IMR-90 (cell line): ENCODE measurements around the gene HSD3B1. TPM values are rescaled to one million over a fixed set of nuclear protein-coding genes. Genes with fewer than 3 reads are reported as not detected.

Experiments
- ATAC-seq: fragments of 200-7000 bp; cut with Tn5 transposase; 2 replicates; pipeline ENCODE4 v1.9.1; 2020; ENCODE audit warnings: low read depth, mild to moderate bottlenecking, moderate library complexity
- BruUV-seq: library from RNA; stranded (reverse); fragments of 400-500 nt; replicated peaks from 2 replicates; lab custom pipeline; 2021; lab: Mats Ljungman, UMichigan
- CTCF ChIA-PET: fragments of 300-600 bp; formaldehyde crosslinking; extraction: SDS; loops from one replicate; lab custom pipeline; 2021; ENCODE audit warnings: antibody characterized with exemption; lab: Yijun Ruan, JAX
- POLR2A ChIA-PET: fragments of 300-600 bp; sonication (Branson Sonifier 250); formaldehyde crosslinking; loops from one replicate; lab custom pipeline; 2022; ENCODE audit warnings: antibody characterized with exemption; ENCODE audit not compliant: unreplicated experiment; lab: Charles Lee
- DNase-seq: peaks from one replicate; pipeline ENCODE4 v3.0.0; 2013
- H2AFZ ChIP-seq: replicated peaks from 2 replicates; pipeline ENCODE3; 2013; ENCODE audit warnings: low read length, mild to moderate bottlenecking; ENCODE audit not compliant: poor library complexity
- H2AK5ac ChIP-seq: 2 replicates; pipeline ENCODE4 v1.6.1; 2013; ENCODE audit warnings: low read depth, low read length, inconsistent platforms
- H2AK9ac ChIP-seq: replicated peaks from 2 replicates; pipeline ENCODE3; 2013; ENCODE audit warnings: mild to moderate bottlenecking, low read depth, low read length, moderate library complexity; ENCODE audit not compliant: poor library complexity
- H2BK120ac ChIP-seq: 2 replicates; pipeline ENCODE4 v1.6.1; 2013; ENCODE audit warnings: low read depth, low read length, inconsistent platforms
- H2BK15ac ChIP-seq: 3 replicates; pipeline ENCODE4 v1.6.1; 2013; ENCODE audit warnings: low read depth, low read length, inconsistent platforms
- H2BK20ac ChIP-seq: 2 replicates; pipeline ENCODE4 v1.6.1; 2013; ENCODE audit warnings: low read depth, mild to moderate bottlenecking, inconsistent platforms, low read length, moderate library complexity
- H2BK5ac ChIP-seq: 2 replicates; pipeline ENCODE4 v1.6.1; 2013; ENCODE audit warnings: mild to moderate bottlenecking, low read depth, low read length, inconsistent platforms; ENCODE audit not compliant: poor library complexity, severe bottlenecking
- H3K14ac ChIP-seq: replicated peaks from 2 replicates; pipeline ENCODE4 v1.6.1; 2013; ENCODE audit warnings: low read depth, low read length, inconsistent platforms
- H3K18ac ChIP-seq: 2 replicates; pipeline ENCODE4 v1.6.1; 2013; ENCODE audit warnings: low read depth, low read length, control low read depth
- H3K23ac ChIP-seq: 2 replicates; pipeline ENCODE4 v1.6.1; 2013; ENCODE audit warnings: low read depth, low read length, inconsistent platforms
- H3K27ac ChIP-seq: 2 replicates; pipeline ENCODE4 v1.5.1; 2013; ENCODE audit warnings: mild to moderate bottlenecking, control low read depth, low read length; ENCODE audit not compliant: insufficient read depth
- H3K27me3 ChIP-seq: 2 replicates; pipeline ENCODE4 v1.6.1; 2013; ENCODE audit warnings: low read length; ENCODE audit not compliant: control insufficient read depth, insufficient read depth
- H3K36me3 ChIP-seq: 2 replicates; pipeline ENCODE4 v1.6.1; 2013; ENCODE audit warnings: low read length, mixed read lengths; ENCODE audit not compliant: control insufficient read depth, insufficient read depth
- H3K4ac ChIP-seq: 2 replicates; pipeline ENCODE4 v1.6.1; 2013; ENCODE audit warnings: low read depth, low read length, inconsistent platforms
- H3K4me1 ChIP-seq: 2 replicates; pipeline ENCODE4 v1.6.1; 2013; ENCODE audit warnings: low read length, mixed read lengths; ENCODE audit not compliant: control insufficient read depth, insufficient read depth
- H3K4me2 ChIP-seq: 2 replicates; pipeline ENCODE4 v1.6.1; 2013; ENCODE audit warnings: low read depth, mild to moderate bottlenecking, control low read depth, low read length, moderate library complexity
- H3K4me3 ChIP-seq: 2 replicates; pipeline ENCODE4 v1.5.1; 2013; ENCODE audit warnings: low read depth, mild to moderate bottlenecking, control low read depth, low read length, moderate library complexity; ENCODE audit not compliant: insufficient read depth
- H3K56ac ChIP-seq: 2 replicates; pipeline ENCODE4 v1.6.1; 2013; ENCODE audit warnings: low read length, inconsistent platforms; ENCODE audit not compliant: insufficient read depth; ENCODE audit errors: extremely low read depth
- H3K79me1 ChIP-seq, 2 experiments: 2 replicates each; pipeline ENCODE4 v1.6.1; 2013; ENCODE audit warnings: low read length in 2 of 2, inconsistent platforms in 1 of 2, low read depth in 1 of 2
- H3K9ac ChIP-seq: 2 replicates; pipeline ENCODE4 v1.6.1; 2013; ENCODE audit warnings: low read depth, low read length, control low read depth
- H3K9me1 ChIP-seq: 2 replicates; pipeline ENCODE4 v1.6.1; 2013; ENCODE audit warnings: low read length, inconsistent platforms; ENCODE audit not compliant: insufficient read depth
- H3K9me3 ChIP-seq: 2 replicates; pipeline ENCODE4 v1.6.1; 2013; ENCODE audit warnings: low read length; ENCODE audit not compliant: control insufficient read depth, insufficient read depth
- H4K20me1 ChIP-seq: 2 replicates; pipeline ENCODE4 v1.6.1; 2013; ENCODE audit warnings: low read length, inconsistent platforms; ENCODE audit not compliant: insufficient read depth
- H4K5ac ChIP-seq: 2 replicates; pipeline ENCODE4 v1.6.1; 2013; ENCODE audit warnings: mild to moderate bottlenecking, low read depth, low read length, control low read depth
- H4K8ac ChIP-seq, 2 experiments: 2 replicates each; pipeline ENCODE4 v1.6.1; 2013; ENCODE audit warnings: low read depth in 2 of 2, low read length in 2 of 2, control low read depth in 1 of 2, inconsistent platforms in 1 of 2
- H4K91ac ChIP-seq: 2 replicates; pipeline ENCODE4 v1.6.1; 2013; ENCODE audit warnings: low read depth, low read length, inconsistent platforms; ENCODE audit not compliant: insufficient read depth
- BHLHE40 ChIP-seq: fragments of 150-350 bp; IDR thresholded peaks from 2 replicates; pipeline ENCODE4 v1.6.1; 2016; ENCODE audit warnings: mild to moderate bottlenecking, low read depth, low read length
- ELK1 ChIP-seq: fragments of 150-350 bp; IDR thresholded peaks from 2 replicates; pipeline ENCODE4 v1.6.1; 2016; ENCODE audit warnings: low read depth, mild to moderate bottlenecking, low read length, moderate library complexity, borderline replicate concordance
- FOS ChIP-seq: fragments of 150-350 bp; IDR thresholded peaks from 2 replicates; pipeline ENCODE4 v1.6.1; 2016; ENCODE audit warnings: low read depth, low read length
- MAFK ChIP-seq: IDR thresholded peaks from 2 replicates; pipeline ENCODE4 v1.6.1; 2012; ENCODE audit warnings: low read depth, low read length, improper control_type of control experiment
- MAZ ChIP-seq: IDR thresholded peaks from 2 replicates; pipeline ENCODE4 v1.6.1; 2012; ENCODE audit warnings: low read depth, mild to moderate bottlenecking, low read length, improper control_type of control experiment, moderate library complexity, borderline replicate concordance
- NFE2L2 ChIP-seq: fragments of 150-350 bp; IDR thresholded peaks from 2 replicates; pipeline ENCODE4 v1.6.1; 2016; ENCODE audit warnings: low read depth, mild to moderate bottlenecking, low read length
- POLR2A ChIP-seq: IDR thresholded peaks from 2 replicates; pipeline ENCODE4 v1.6.1; 2012; ENCODE audit warnings: mild to moderate bottlenecking, low read depth, low read length
- RCOR1 ChIP-seq: IDR thresholded peaks from 2 replicates; pipeline ENCODE4 v1.6.1; 2012; ENCODE audit warnings: mild to moderate bottlenecking, low read length, improper control_type of control experiment; ENCODE audit not compliant: insufficient replicate concordance
- SMC3 ChIP-seq: fragments of 150-350 bp; IDR thresholded peaks from 2 replicates; pipeline ENCODE4 v1.6.1; 2016; ENCODE audit warnings: low read depth, mild to moderate bottlenecking, antibody characterized with exemption, low read length, moderate library complexity
- WGBS, 2 experiments: methylation state at CpG; one replicate each; pipeline versions ENCODE4 v1.1.5 to v1.1.7; 2013; ENCODE audit warnings: missing lambda C conversion rate in 2 of 2; ENCODE audit not compliant: insufficient read length in 1 of 2; ENCODE audit errors: extremely low coverage in 2 of 2; 5-methylcytosine and 5-hydroxymethylcytosine counted together
- dilution Hi-C: fragments of 300-500 bp; cut with HindIII; formaldehyde crosslinking; loops from one replicate; pipeline ENCODE4 v1.14.3; 2018; ENCODE audit warnings: low sequenced_read_pairs; ENCODE audit not compliant: unreplicated experiment
- in situ Hi-C: fragments of 300-500 bp; cut with MboI; formaldehyde crosslinking; loops from 3 replicates; pipeline ENCODE4 v1.14.3; 2019; ENCODE audit warnings: low sequenced_read_pairs, inconsistent platforms, mixed read lengths
- intact Hi-C: fragments of 100-400 bp; cut with micrococcal nuclease; formaldehyde crosslinking; loops from 2 replicates; pipeline ENCODE4 v1.10.0; 2022
- polyA plus RNA-seq, 3 experiments: library from polyadenylated mRNA; depleted of rRNA; stranded (reverse); fragments of >200 nt; gene quantifications; 2 replicates each; pipeline ENCODE4 v1.2.3, GENCODE V29; 2012; ENCODE audit warnings: low replicate concordance in 1 of 3
- total RNA-seq: library from RNA; depleted of rRNA; stranded (reverse); fragments of >200 nt; gene quantifications from 2 replicates; pipeline ENCODE4 v1.2.3, GENCODE V29; 2012

The HSD3B1 gene
- total and polyA plus RNA-seq, 2 of the 4 experiments (the other 2 are of a cell fraction), result not detected

GRCh38 chr1:119537966-119538365 lies 31.0 kb downstream of the HSD3B1 start:
- H3K27ac ChIP-seq, result no peak overlapping the region
- no peak overlapping the region for H3K14ac ChIP-seq
- intact Hi-C loops, result no loop called here
- no peaks in the 10 kb centered on the region for H3K9me3 ChIP-seq
- H2BK5ac ChIP-seq, result no peak overlapping the region
- ChIA-PET POLR2A (no interaction called here), CTCF (interaction anchor here (0.6 kb wide), 1 partner anchor 9 kb away, joined by 4 read pairs; no protein-coding TSS in a partner anchor)
- no peak overlapping the region for H3K4ac ChIP-seq
- BruUV-seq, result no TSS peak
- no peak overlapping the region for H3K56ac ChIP-seq
- no peaks in the 10 kb centered on the region; the same call in 1 of the 2 replicates for H3K27me3 ChIP-seq
- TF ChIP-seq NFE2L2 (no peak), BHLHE40 (no peak), RCOR1 (no peak), MAFK (no peak), MAZ (no peak), SMC3 (no peak), ELK1 (no peak), POLR2A (no peak), FOS (no peak)
- H3K18ac ChIP-seq, result no peak overlapping the region
- no peaks in the 10 kb centered on the region for H3K79me1 ChIP-seq
- in situ Hi-C loops, result no loop called here
- H4K20me1 ChIP-seq, result no peaks in the 10 kb centered on the region
- no CpG with 5 or more reads among the region's 3 CpGs for WGBS, 2 experiments
- no peak overlapping the region for H4K5ac ChIP-seq
- no peak overlapping the region for H3K4me2 ChIP-seq
- no peak overlapping the region for H2AK5ac ChIP-seq
- H3K23ac ChIP-seq, result no peak overlapping the region
- dilution Hi-C loops, result no loop called here
- no peak overlapping the region for H2BK15ac ChIP-seq
- ATAC-seq (no peak), DNase-seq (no peak)
- no peaks in the 10 kb centered on the region for H3K9me1 ChIP-seq
- H2BK120ac ChIP-seq, result no peak overlapping the region
- H2BK20ac ChIP-seq, result no peak overlapping the region
- no peak overlapping the region for H3K4me3 ChIP-seq
- no peak overlapping the region for H2AK9ac ChIP-seq
- H2AFZ ChIP-seq, result no peak overlapping the region
- H3K36me3 ChIP-seq, result no peaks in the 10 kb centered on the region
- H3K9ac ChIP-seq, result no peak overlapping the region
- H4K91ac ChIP-seq, result no peak overlapping the region
- no peaks in the 10 kb centered on the region for H3K4me1 ChIP-seq
- no peak overlapping the region for H4K8ac ChIP-seq
